HG02870 (cell line): ENCODE data around the gene CERS5.

Source experiments
- ATAC-seq: cut with Tn5 transposase; IDR thresholded peaks from one replicate; pipeline ENCODE4 v1.9.1; 2021; ENCODE audit warnings: mild to moderate bottlenecking, moderate library complexity; ENCODE audit not compliant: unreplicated experiment

CERS5 gene

GRCh38 chr12:50132505-50133135, 34.5 kb downstream of the CERS5 start:
- ATAC-seq, result no peak

- ATAC-seq, result no peak
These were observed 37.9 kb downstream of the CERS5 start for GRCh38 chr12:50129290-50129689.

GRCh38 chr12:50127546-50127945, 39.6 kb downstream of the CERS5 start:
- ATAC-seq, result no peak

GRCh38 chr12:50123203-50123602, 44.0 kb downstream of the CERS5 start:
- ATAC-seq, result no peak

GRCh38 chr12:50121641-50122040, 45.5 kb downstream of the CERS5 start:
- no peak for ATAC-seq

GRCh38 chr12:50120953-50121352, 46.2 kb downstream of the CERS5 start:
- no peak for ATAC-seq

- no peak for ATAC-seq
These were observed 46.6 kb downstream of the CERS5 start for GRCh38 chr12:50120521-50120920.

GRCh38 chr12:50119387-50119786, 47.8 kb downstream of the CERS5 start:
- ATAC-seq, result no peak

- no peak for ATAC-seq
These were observed 50.0 kb downstream of the CERS5 start for GRCh38 chr12:50117057-50117622.

- no peak for ATAC-seq
These were observed 54.5 kb downstream of the CERS5 start for GRCh38 chr12:50112456-50113218.

- ATAC-seq, result peak; percentile 83
These were observed 55.3 kb downstream of the CERS5 start, which contains the start of gene COX14 for GRCh38 chr12:50111693-50112455. TSS of gene COX14 (plus strand) at chr12:50112236. CDS start at chr12:50120044, 7,808 bp downstream.

- ATAC-seq, result no peak
These were observed 55.8 kb downstream of the CERS5 start for GRCh38 chr12:50111395-50111692.

- ATAC-seq, result no peak
These were observed 56.3 kb downstream of the CERS5 start for GRCh38 chr12:50110762-50111351.

GRCh38 chr12:50110127-50110761, 56.9 kb downstream of the CERS5 start:
- no peak for ATAC-seq

- ATAC-seq, result no peak
These were observed 57.9 kb downstream of the CERS5 start for GRCh38 chr12:50109319-50109718.

- no peak for ATAC-seq
These were observed 59.5 kb downstream of the CERS5 start for GRCh38 chr12:50107416-50108268.

- no peak for ATAC-seq
These were observed 60.3 kb downstream of the CERS5 start for GRCh38 chr12:50106907-50107306.

GRCh38 chr12:50105913-50106450, 61.2 kb downstream of the CERS5 start:
- ATAC-seq, result no peak
